Kidney (tissue), 14 donors: ENCODE measurements around the gene MED16. TPM values are rescaled to one million over a fixed set of nuclear protein-coding genes. Genes with fewer than 3 reads are reported as not detected.
A peak's percentile ranks its signal among the peaks of the same experiment; 100 is the strongest.

ENCODE experiments used
- DNase-seq, 5 donors: peaks; one replicate each; pipeline ENCODE4 v3.0.0-alpha.2; 2013 to 2020
- FAIRE-seq: peaks from 2 replicates; lab custom pipeline; 2012; peaks lifted over from hg19 to GRCh38; lab: Jason Lieb, UNC
- H3K27ac ChIP-seq, 2 donors: one replicate each; pipeline ENCODE4 v1.7.0; 2013; ENCODE audit warnings: low read depth in 2 of 2, low read length in 2 of 2, inconsistent platforms in 1 of 2
- H3K27me3 ChIP-seq: one replicate; pipeline ENCODE4 v1.7.1; 2013; ENCODE audit warnings: low read length, inconsistent platforms; ENCODE audit not compliant: control insufficient read depth, insufficient read depth
- H3K36me3 ChIP-seq, 3 donors: one replicate each; pipeline versions ENCODE4 v1.7.0 to v1.7.1; 2013; ENCODE audit warnings: low read length in 3 of 3, control low read depth in 1 of 3, inconsistent platforms in 1 of 3; ENCODE audit not compliant: insufficient read depth in 3 of 3, control insufficient read depth in 2 of 3
- H3K4me1 ChIP-seq, 3 donors: one replicate each; pipeline versions ENCODE4 v1.7.0 to v1.7.1; 2013; ENCODE audit warnings: low read length in 3 of 3, inconsistent platforms in 1 of 3, low read depth in 1 of 3; ENCODE audit not compliant: control insufficient read depth in 2 of 3, insufficient read depth in 2 of 3
- H3K4me3 ChIP-seq, 3 donors: one replicate each; pipeline versions ENCODE4 v1.7.0 to v1.8.1; 2013; ENCODE audit warnings: low read length in 3 of 3, control low read depth in 1 of 3, inconsistent platforms in 1 of 3
- H3K9ac ChIP-seq, 3 donors: one replicate each; pipeline versions ENCODE4 v1.7.0 to v1.7.1; 2013; ENCODE audit warnings: low read length in 3 of 3, control low read depth in 1 of 3, inconsistent platforms in 1 of 3
- H3K9me3 ChIP-seq, 3 donors: one replicate each; pipeline versions ENCODE4 v1.7.0 to v1.7.1; 2013; ENCODE audit warnings: low read length in 3 of 3, control low read depth in 1 of 3, inconsistent platforms in 1 of 3; ENCODE audit not compliant: control insufficient read depth in 2 of 3, insufficient read depth in 1 of 3
- CTCF ChIP-seq: IDR thresholded peaks from 3 replicates; pipeline ENCODE4 v1.5.1; 2012; ENCODE audit warnings: mild to moderate bottlenecking, moderate library complexity, borderline replicate concordance; ENCODE audit not compliant: insufficient read depth; ENCODE audit errors: extremely low read depth
- intact Hi-C: fragments of 100-400 bp; cut with DNase I; formaldehyde crosslinking; loops from one replicate; pipeline ENCODE4 v1.11.1; 2022
- polyA plus RNA-seq: library from polyadenylated mRNA; stranded (reverse); fragments of 350-450 nt; fragmentation: Illumina TruSeq; extraction: RNeasy Lipid Tissue Mini Kit (QIAGEN cat#74804); gene quantifications from one replicate; pipeline ENCODE4 v1.2.3, GENCODE V29; 2014; ENCODE audit warnings: low read depth, low replicate concordance; ENCODE audit not compliant: insufficient read depth
- total RNA-seq: library from RNA; stranded (reverse); fragmentation: NEBNext Ultra II Directional; extraction: Animal tissue kit (Norgen Biotek cat#: 25700); gene quantifications from one replicate; pipeline ENCODE4 v1.2.1, GENCODE V29; 2021
- donor health status: control.
- donor health status: control.
- donor health status: control.
- donor health status: control.
- donor health status: control.
- donor health status: DM: yes; HTN: yes; CAD: no.
- donor health status: Normal renal cell carcinoma (clear cell type).

The MED16 gene
- total and polyA plus RNA-seq, 2 donors from 2014 or later: 56.5 to 72.1 TPM

DNA sequence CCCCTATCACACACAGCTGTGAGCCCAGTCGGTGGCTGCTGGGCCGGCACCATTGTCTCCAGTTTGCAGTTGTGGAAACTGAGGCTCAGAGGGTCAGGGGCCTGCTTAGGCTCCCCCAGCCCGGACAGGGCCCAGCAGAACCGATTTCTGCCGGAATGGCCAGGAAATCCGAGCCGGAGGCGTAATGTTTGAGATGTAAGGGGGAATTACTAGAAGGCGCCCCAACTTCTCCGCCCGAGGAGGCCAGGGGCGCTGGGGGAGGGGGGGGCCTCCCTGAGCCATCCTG lies 25.1 kb upstream of the MED16 start:
- Histone ChIP-seq H3K4me3 (no peak overlapping the region), H3K9me3 (no peaks in the 10 kb centered on the region)

DNA sequence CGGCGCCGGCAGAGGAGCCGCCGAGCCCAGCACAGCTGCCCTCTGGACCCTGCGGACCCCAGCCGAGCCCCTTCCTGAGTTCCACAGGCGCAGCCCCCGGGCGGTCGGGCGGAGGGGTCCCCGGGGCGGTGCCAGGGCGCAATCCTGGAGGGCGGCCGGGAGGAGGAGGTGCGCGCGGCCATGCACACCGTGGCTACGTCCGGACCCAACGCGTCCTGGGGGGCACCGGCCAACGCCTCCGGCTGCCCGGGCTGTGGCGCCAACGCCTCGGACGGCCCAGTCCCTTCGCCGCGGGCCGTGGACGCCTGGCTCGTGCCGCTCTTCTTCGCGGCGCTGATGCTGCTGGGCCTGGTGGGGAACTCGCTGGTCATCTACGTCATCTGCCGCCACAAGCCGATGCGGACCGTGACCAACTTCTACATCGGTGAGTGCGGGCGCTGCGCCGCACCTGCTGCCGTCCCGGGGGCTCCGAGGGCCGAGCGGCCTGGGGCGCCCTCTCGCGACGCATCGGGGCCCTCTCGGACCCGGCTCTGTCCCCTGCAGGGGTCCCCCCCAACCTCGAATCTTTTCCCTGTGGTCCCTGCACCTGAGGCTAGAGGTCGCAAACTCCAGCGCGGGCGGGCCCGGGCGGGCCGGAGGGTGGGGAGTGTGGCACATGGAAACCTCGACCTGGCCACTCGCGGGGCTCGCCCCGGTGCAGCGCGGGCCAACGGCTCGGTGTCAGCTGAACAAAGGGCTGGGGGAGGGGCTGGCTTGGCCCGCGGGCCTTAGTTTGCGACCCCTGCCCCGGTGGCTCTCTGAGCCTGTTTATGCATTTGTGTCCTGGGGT lies 24.6 kb upstream of the MED16 start, which contains the start of gene KISS1R:
Gene KISS1R (plus strand): TSS at position 11 of the 829 bp plus-strand sequence. CDS start 170 bp downstream, at position 181.
- Histone ChIP-seq H3K27ac (no peak within 1 kb of the TSS), H3K27me3 (peaks cover 9% of the 10 kb centered on the region), H3K36me3 (no peaks in the 10 kb centered on the region), H3K4me1 (peaks cover 0 to 11% (median 3%) of the 10 kb centered on the region in 3 donors), H3K9ac (no peak within 1 kb of the TSS), H3K9me3 (no peaks in the 10 kb centered on the region), H3K4me3 (no peak within 1 kb of the TSS)
- intact Hi-C loops: no loop called here
- peak; percentile 11 for TF ChIP-seq CTCF
- no peak for FAIRE-seq
- peak in 4 of 5 donors; percentile 81 to 88 (median 82) for DNase-seq

More for the DNA sequence above, 25.1 kb upstream of the MED16 start:
- H3K36me3 ChIP-seq: no peaks in the 10 kb centered on the region
- FAIRE-seq: no peak
- peaks cover 0 to 11% (median 3%) of the 10 kb centered on the region in 3 donors for H3K4me1 ChIP-seq
- H3K9ac ChIP-seq: no peak overlapping the region
- DNase-seq: no peak
- no peak for TF ChIP-seq CTCF
- intact Hi-C loops: no loop called here
- no peak overlapping the region for H3K27ac ChIP-seq
- peaks cover 9% of the 10 kb centered on the region for H3K27me3 ChIP-seq

GRCh38 chr19:916645-917322 lies 23.8 kb upstream of the MED16 start:
- Histone ChIP-seq H3K4me1 (peaks cover 0 to 11% (median 3%) of the 10 kb centered on the region in 3 donors), H3K27me3 (peaks cover 9% of the 10 kb centered on the region)
- intact Hi-C loops: no loop called here

More at GRCh38 chr19:916645-917322, 23.8 kb upstream of the MED16 start:
- DNase-seq (peak in 4 of 5 donors; percentile 86 to 93 (median 90)), FAIRE-seq (no peak)
- Histone ChIP-seq H3K36me3 (no peaks in the 10 kb centered on the region), H3K9ac (no peak overlapping the region), H3K9me3 (no peaks in the 10 kb centered on the region), H3K27ac (no peak overlapping the region), H3K4me3 (no peak overlapping the region)
- TF ChIP-seq CTCF: no peak
